HG03575 (cell line): ENCODE measurements around the gene INPP5A.

Experiments
- ATAC-seq: cut with Tn5 transposase; IDR thresholded peaks from one replicate; pipeline ENCODE4 v1.9.1; 2021; ENCODE audit not compliant: unreplicated experiment, insufficient number of reproducible peaks, low FRiP score; ENCODE audit errors: extremely low read depth

Gene INPP5A

GRCh38 chr10:132627666-132628531 is 90.3 kb downstream of the INPP5A start:
- no peak for ATAC-seq

GRCh38 chr10:132628966-132629900 is 91.6 kb downstream of the INPP5A start:
- no peak for ATAC-seq

- ATAC-seq: no peak
Observed at GRCh38 chr10:132630156-132630555, 92.6 kb downstream of the INPP5A start.

- ATAC-seq: no peak
Observed at GRCh38 chr10:132630666-132631337, 93.2 kb downstream of the INPP5A start.

GRCh38 chr10:132631338-132631735 is 93.8 kb downstream of the INPP5A start:
- ATAC-seq: no peak

GRCh38 chr10:132632091-132632561 is 94.5 kb downstream of the INPP5A start:
- ATAC-seq: no peak

GRCh38 chr10:132632851-132633684 is 95.5 kb downstream of the INPP5A start:
- no peak for ATAC-seq

- no peak for ATAC-seq
Observed at GRCh38 chr10:132634241-132634946, 96.8 kb downstream of the INPP5A start.

GRCh38 chr10:132634947-132635271 is 97.3 kb downstream of the INPP5A start:
- ATAC-seq: no peak

GRCh38 chr10:132636358-132636757 is 98.8 kb downstream of the INPP5A start:
- ATAC-seq: no peak

GRCh38 chr10:132637477-132638129 is 100.0 kb downstream of the INPP5A start:
- ATAC-seq: no peak

GRCh38 chr10:132638130-132638515 is 100.5 kb downstream of the INPP5A start:
- no peak for ATAC-seq

- no peak for ATAC-seq
Observed at GRCh38 chr10:132639470-132639869, 101.9 kb downstream of the INPP5A start.

GRCh38 chr10:132640326-132641125 is 102.9 kb downstream of the INPP5A start:
- ATAC-seq: no peak

GRCh38 chr10:132641401-132641800 is 103.8 kb downstream of the INPP5A start:
- ATAC-seq: no peak

- ATAC-seq: no peak
Observed at GRCh38 chr10:132641966-132642731, 104.6 kb downstream of the INPP5A start.
